ENCODE measurements around the gene CAB39.

GRCh38 chr2:230715201-230715600 is 2.6 kb downstream of the CAB39 start:
- no peak for TF ChIP-seq CTCF (IDR thresholded peaks at IDR 0.05)
- TF ChIP-seq ZFX (IDR thresholded peaks at IDR 0.05; ENCODE audit: borderline replicate concordance), result no peak
